A549 (cell line): ENCODE measurements around the gene CPAMD8. TPM values are rescaled to one million over a fixed set of nuclear protein-coding genes. Genes with fewer than 3 reads are reported as not detected.

Experiments
- ATAC-seq, 2 experiments: fragments of 200-7000 bp in 1 of 2; fragments of >200 bp in 1 of 2; cut with Nextera tagmentation in 1 of 2; cut with Tn5 transposase in 1 of 2; 3 replicates each; pipeline versions ENCODE4 v1.8.0 to v1.9.1; 2018 to 2020; ENCODE audit warnings: mild to moderate bottlenecking in 1 of 2, moderate library complexity in 1 of 2
- CTCF ChIA-PET: fragments of 300-600 bp; sonication (Branson Sonifier 250); formaldehyde crosslinking; extraction: SDS; loops from one replicate; lab custom pipeline; 2021; ENCODE audit warnings: antibody characterized with exemption, inconsistent platforms; lab: Yijun Ruan, JAX
- POLR2A ChIA-PET: fragments of 350-600 bp; formaldehyde crosslinking; extraction: SDS; loops from one replicate; lab custom pipeline; 2021; ENCODE audit warnings: antibody characterized with exemption, inconsistent platforms; lab: Yijun Ruan, JAX
- DNase-seq, 2 experiments: peaks; one replicate each; pipeline versions ENCODE4 v3.0.0 to v3.0.0-alpha.2; 2011 to 2016; ENCODE audit warnings: low read depth in 1 of 2, low spot score in 1 of 2
- FAIRE-seq: peaks from 2 replicates; lab custom pipeline; 2011; peaks lifted over from hg19 to GRCh38; lab: Jason Lieb, UNC
- H3K27ac ChIP-seq, 2 experiments: fragments of >200 bp; sonication (Bioruptor Twin); formaldehyde crosslinking; 3 replicates each; pipeline ENCODE4 v1.5.1; 2016 to 2017
- H3K4me1 ChIP-seq: fragments of >200 bp; sonication (Bioruptor Twin); formaldehyde crosslinking; 3 replicates; pipeline ENCODE4 v1.6.1; 2016
- H3K4me2 ChIP-seq: fragments of >200 bp; sonication (Bioruptor Twin); formaldehyde crosslinking; 3 replicates; pipeline ENCODE4 v1.6.1; 2016
- H3K4me3 ChIP-seq: fragments of >200 bp; sonication (Bioruptor Twin); formaldehyde crosslinking; 3 replicates; pipeline ENCODE4 v1.5.1; 2016
- H3K9me3 ChIP-seq: fragments of >200 bp; sonication (Bioruptor Twin); formaldehyde crosslinking; 3 replicates; pipeline ENCODE4 v1.6.1; 2016
- BCL3 ChIP-seq: fragments of >200 bp; sonication (Bioruptor Twin); formaldehyde crosslinking; IDR thresholded peaks from 3 replicates; pipeline ENCODE4 v1.6.1; 2016
- BHLHE40 ChIP-seq: IDR thresholded peaks from 2 replicates; pipeline ENCODE4 v1.6.1; 2012; ENCODE audit warnings: low read depth, low read length, inconsistent platforms
- CBX2 ChIP-seq: fragments of 200-600 bp; sonication (generic); IDR thresholded peaks from 2 replicates; pipeline ENCODE4 v1.6.1; 2016; ENCODE audit warnings: low read depth, mild to moderate bottlenecking, borderline replicate concordance
- CEBPB ChIP-seq, 2 experiments: fragments of >200 bp in 1 of 2; sonication (Bioruptor Twin) in 1 of 2; formaldehyde crosslinking in 1 of 2; IDR thresholded peaks; 2 replicates each; pipeline ENCODE4 v1.6.1; 2012 to 2016
- CHD2 ChIP-seq: fragments of 150-350 bp; IDR thresholded peaks from 2 replicates; pipeline ENCODE4 v1.6.1; 2014; ENCODE audit warnings: low read length; ENCODE audit not compliant: partially characterized antibody
- EHMT2 ChIP-seq: fragments of 200-600 bp; sonication (generic); IDR thresholded peaks from 2 replicates; pipeline ENCODE4 v1.6.1; 2016; ENCODE audit warnings: antibody characterized with exemption, low read depth, mild to moderate bottlenecking, moderate library complexity
- ESRRA ChIP-seq: fragments of 150-350 bp; IDR thresholded peaks from 2 replicates; pipeline ENCODE4 v1.6.1; 2014; ENCODE audit warnings: mild to moderate bottlenecking, low read length, borderline replicate concordance
- FOSB ChIP-seq: fragments of 250-450 bp; sonication (Bioruptor Pico); IDR thresholded peaks from 2 replicates; pipeline ENCODE4 v1.5.0; 2020; ENCODE audit warnings: mild to moderate bottlenecking, moderate library complexity
- FOXS1 ChIP-seq: fragments of 250-450 bp; sonication (Bioruptor Pico); IDR thresholded peaks from 2 replicates; pipeline ENCODE4 v1.5.0; 2020; ENCODE audit warnings: mild to moderate bottlenecking, moderate library complexity
- GATA3 ChIP-seq: IDR thresholded peaks from 2 replicates; pipeline ENCODE4 v1.6.1; 2012; ENCODE audit warnings: borderline replicate concordance
- HES2 ChIP-seq: fragments of >200 bp; sonication (Bioruptor Twin); formaldehyde crosslinking; IDR thresholded peaks from 2 replicates; pipeline ENCODE4 v1.6.1; 2016
- HOXB13 ChIP-seq: fragments of 250-450 bp; sonication (Bioruptor Pico); IDR thresholded peaks from 2 replicates; pipeline ENCODE4 v1.5.0; 2020; ENCODE audit warnings: low read depth, mild to moderate bottlenecking, moderate library complexity
- MAFK ChIP-seq: fragments of 450-650 bp; IDR thresholded peaks from 2 replicates; pipeline ENCODE4 v1.6.1; 2014; ENCODE audit not compliant: partially characterized antibody
- NFE2L2 ChIP-seq: fragments of 150-350 bp; conservative IDR thresholded peaks from 2 replicates; pipeline ENCODE4 v1.6.1; 2014; ENCODE audit warnings: low read length
- NR3C1 ChIP-seq: fragments of >200 bp; sonication (Bioruptor Twin); formaldehyde crosslinking; IDR thresholded peaks from 3 replicates; pipeline ENCODE4 v1.6.1; 2017
- PHF8 ChIP-seq: fragments of 200-600 bp; sonication (generic); IDR thresholded peaks from 2 replicates; pipeline ENCODE4 v1.6.1; 2016; ENCODE audit warnings: low read depth, mild to moderate bottlenecking, antibody characterized with exemption, moderate library complexity, borderline replicate concordance
- POLR2AphosphoS2 ChIP-seq: conservative IDR thresholded peaks from 2 replicates; pipeline ENCODE4 v1.6.1; 2012; ENCODE audit warnings: low read length, improper control_type of control experiment, inconsistent platforms
- SMC3 ChIP-seq: fragments of >200 bp; sonication (Bioruptor Twin); formaldehyde crosslinking; IDR thresholded peaks from 3 replicates; pipeline ENCODE4 v1.6.1; 2018; ENCODE audit warnings: inconsistent platforms
- SREBF2 ChIP-seq: fragments of 450-650 bp; IDR thresholded peaks from 2 replicates; pipeline ENCODE4 v1.6.1; 2014; ENCODE audit warnings: mild to moderate bottlenecking, moderate library complexity
- TP53 ChIP-seq: fragments of 250-450 bp; sonication (Bioruptor Pico); IDR thresholded peaks from 2 replicates; pipeline ENCODE4 v1.5.0; 2021; ENCODE audit warnings: mild to moderate bottlenecking, moderate library complexity
- ZC3H11A ChIP-seq: fragments of 450-650 bp; IDR thresholded peaks from 2 replicates; pipeline ENCODE4 v1.6.1; 2014; ENCODE audit warnings: antibody characterized with exemption, mild to moderate bottlenecking
- ZNF302 ChIP-seq: fragments of 250-450 bp; sonication (Bioruptor Pico); IDR thresholded peaks from 2 replicates; pipeline ENCODE4 v1.9.0; 2021; ENCODE audit warnings: inconsistent platforms, mild to moderate bottlenecking, moderate library complexity
- ZSCAN20 ChIP-seq: fragments of 250-450 bp; sonication (Bioruptor Pico); IDR thresholded peaks from 2 replicates; pipeline ENCODE4 v1.8.0; 2022; ENCODE audit warnings: mild to moderate bottlenecking, moderate library complexity
- WGBS: methylation state at CpG from one replicate; pipeline ENCODE4 v1.1.6; 2017; ENCODE audit errors: missing lambda C conversion rate; 5-methylcytosine and 5-hydroxymethylcytosine counted together
- polyA plus RNA-seq, 4 experiments: library from polyadenylated mRNA; depleted of rRNA in 3 of 4; stranded (reverse); fragments of >200 nt; fragmentation: RNase III in 1 of 4; extraction: RNeasy Plus Mini Kit Qiagen cat#74134 plus additional on column Dnase treatment in 1 of 4; gene quantifications; 2 replicates in 3 of 4; 3 replicates in 1 of 4; pipeline ENCODE4 v1.2.3, GENCODE V29; 2011 to 2017
- TF ChIP-seq, protein P1 (sequence below): IDR thresholded peaks from 2 replicates; pipeline ENCODE4 v1.6.1; 2012
- TF ChIP-seq, protein P2 (sequence below): fragments of 250-450 bp; sonication (Bioruptor Pico); IDR thresholded peaks from 2 replicates; pipeline ENCODE4 v1.5.0; 2021; ENCODE audit warnings: mild to moderate bottlenecking, moderate library complexity, borderline replicate concordance

Gene CPAMD8
- polyA plus RNA-seq, 2 of the 4 experiments (the other 2 are of a cell fraction): 0.03 TPM; not detected in 1

DNA sequence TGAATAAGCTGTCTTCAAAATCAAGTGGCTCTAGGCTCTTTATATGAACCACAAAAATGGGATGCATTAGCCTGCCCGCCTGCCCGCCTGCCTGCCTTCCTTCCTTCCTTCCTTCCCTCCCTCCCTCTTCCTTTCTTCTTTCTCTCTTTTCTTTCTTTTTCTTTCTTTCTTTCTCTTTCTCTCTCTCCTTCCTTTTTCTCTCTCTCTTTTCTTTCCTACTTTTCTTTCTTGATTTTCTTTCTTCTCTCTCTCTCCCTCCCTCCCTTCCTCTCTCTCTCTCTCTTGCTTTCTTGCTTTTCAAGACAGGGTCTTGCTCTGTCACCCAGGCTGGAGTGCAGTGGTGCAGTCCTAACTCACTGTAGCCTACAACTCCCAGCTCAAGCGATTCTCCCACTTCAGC, 110.9 kb downstream of the CPAMD8 start (continued):
- TF ChIP-seq FOSB: no peak

DNA sequence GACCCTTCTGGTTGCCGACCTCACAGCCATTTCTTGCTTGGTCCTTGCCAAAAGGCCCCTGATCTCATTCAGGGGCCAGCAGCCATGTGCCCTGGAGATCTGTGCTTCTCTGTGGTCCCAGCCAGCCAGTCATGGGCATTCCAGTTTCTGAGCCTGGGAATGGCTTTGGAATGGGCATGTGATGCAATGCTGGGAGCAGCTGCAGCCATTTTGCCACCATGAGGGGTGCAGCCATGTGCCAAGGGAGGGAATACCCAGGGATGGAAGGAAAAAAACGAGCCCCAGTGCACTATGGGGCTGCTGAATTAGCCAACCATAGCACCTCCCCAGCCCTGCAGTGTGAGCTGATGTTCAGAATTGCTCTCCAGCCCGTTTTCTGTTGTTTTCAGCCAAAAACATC, 111.5 kb downstream of the CPAMD8 start:
- ATAC-seq (no peak), DNase-seq (no peak), FAIRE-seq (no peak)
- no peak for TF ChIP-seq MAFK
- TF ChIP-seq EHMT2: no peak
- no peak for TF ChIP-seq GATA3
- TF ChIP-seq, protein P1, sequence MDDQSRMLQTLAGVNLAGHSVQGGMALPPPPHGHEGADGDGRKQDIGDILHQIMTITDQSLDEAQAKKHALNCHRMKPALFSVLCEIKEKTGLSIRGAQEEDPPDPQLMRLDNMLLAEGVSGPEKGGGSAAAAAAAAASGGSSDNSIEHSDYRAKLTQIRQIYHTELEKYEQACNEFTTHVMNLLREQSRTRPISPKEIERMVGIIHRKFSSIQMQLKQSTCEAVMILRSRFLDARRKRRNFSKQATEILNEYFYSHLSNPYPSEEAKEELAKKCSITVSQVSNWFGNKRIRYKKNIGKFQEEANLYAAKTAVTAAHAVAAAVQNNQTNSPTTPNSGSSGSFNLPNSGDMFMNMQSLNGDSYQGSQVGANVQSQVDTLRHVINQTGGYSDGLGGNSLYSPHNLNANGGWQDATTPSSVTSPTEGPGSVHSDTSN: no peak
- TF ChIP-seq TP53 (CRISPR knock-in tag): no peak
- Histone ChIP-seq H3K4me1 (no peaks in the 10 kb centered on the region), H3K27ac (no peak overlapping the region), H3K9me3 (peaks cover 18% of the 10 kb centered on the region; the same call in 2 of the 3 replicates), H3K4me3 (no peak overlapping the region), H3K4me2 (no peak overlapping the region)
- ChIA-PET POLR2A (no interaction called here), CTCF (interaction anchor here (1.3 kb wide), 1 partner anchor 143 kb away, joined by 3 read pairs; no protein-coding TSS in a partner anchor)
- 0% methylated on average over 3 of the region's 3 CpGs for WGBS

- Histone ChIP-seq H3K4me2 (no peak overlapping the region), H3K4me1 (no peaks in the 10 kb centered on the region), H3K9me3 (peaks cover 14% of the 10 kb centered on the region; the same call in 2 of the 3 replicates), H3K4me3 (no peak overlapping the region), H3K27ac (no peak overlapping the region)
- ChIA-PET POLR2A (no interaction called here), CTCF (no interaction called here)
- 45% methylated on average over 8 of the region's 11 CpGs for WGBS
- TF ChIP-seq SREBF2 (no peak), PHF8 (no peak), ESRRA (no peak), HES2 (no peak), BHLHE40 (no peak), ZC3H11A (no peak), SMC3 (no peak), CBX2 (no peak), CHD2 (no peak), HOXB13 (no peak), CEBPB (IDR thresholded peaks at IDR 0.05) (no peak), ZSCAN20 (CRISPR knock-in tag) (no peak), BCL3 (no peak), NFE2L2 (no peak), POLR2AphosphoS2 (no peak), NR3C1 (no peak), FOXS1 (CRISPR knock-in tag) (no peak), ZNF302 (CRISPR knock-in tag) (no peak)
- TF ChIP-seq, protein P2, sequence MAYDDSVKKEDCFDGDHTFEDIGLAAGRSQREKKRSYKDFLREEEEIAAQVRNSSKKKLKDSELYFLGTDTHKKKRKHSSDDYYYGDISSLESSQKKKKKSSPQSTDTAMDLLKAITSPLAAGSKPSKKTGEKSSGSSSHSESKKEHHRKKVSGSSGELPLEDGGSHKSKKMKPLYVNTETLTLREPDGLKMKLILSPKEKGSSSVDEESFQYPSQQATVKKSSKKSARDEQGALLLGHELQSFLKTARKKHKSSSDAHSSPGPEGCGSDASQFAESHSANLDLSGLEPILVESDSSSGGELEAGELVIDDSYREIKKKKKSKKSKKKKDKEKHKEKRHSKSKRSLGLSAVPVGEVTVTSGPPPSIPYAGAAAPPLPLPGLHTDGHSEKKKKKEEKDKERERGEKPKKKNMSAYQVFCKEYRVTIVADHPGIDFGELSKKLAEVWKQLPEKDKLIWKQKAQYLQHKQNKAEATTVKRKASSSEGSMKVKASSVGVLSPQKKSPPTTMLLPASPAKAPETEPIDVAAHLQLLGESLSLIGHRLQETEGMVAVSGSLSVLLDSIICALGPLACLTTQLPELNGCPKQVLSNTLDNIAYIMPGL: no peak
- no peak for FAIRE-seq
- ATAC-seq: no peak
- DNase-seq: no peak
Observed at GRCh38 chr19:16914421-16914820, 112.2 kb downstream of the CPAMD8 start.
